Natural killer cell (primary cell): ENCODE measurements around the gene SDR42E2. TPM values are rescaled to one million over a fixed set of nuclear protein-coding genes. Genes with fewer than 3 reads are reported as not detected.
A peak's percentile ranks its signal among the peaks of the same experiment; 100 is the strongest.

ENCODE experiments used
- ATAC-seq, 3 donors: fragments of 150-1000 bp in 2 of 3; fragments of 200-7000 bp in 1 of 3; cut with Tn5 transposase; 1 replicate in 1 of 3; 2 replicates in 2 of 3; pipeline ENCODE4 v1.10.0; 2021; ENCODE audit warnings: mild to moderate bottlenecking in 2 of 3, moderate library complexity in 2 of 3
- DNase-seq, 2 donors: peaks; one replicate each; pipeline versions ENCODE4 v3.0.0 to v3.0.0-alpha.2; 2013 to 2021; ENCODE audit warnings: mixed read lengths in 1 of 2
- H3K27ac ChIP-seq: one replicate; pipeline ENCODE4 v1.5.1; 2013; ENCODE audit warnings: mild to moderate bottlenecking, low read length
- H3K27me3 ChIP-seq: one replicate; pipeline ENCODE4 v1.6.1; 2013; ENCODE audit warnings: low read length; ENCODE audit not compliant: control insufficient read depth, insufficient read depth
- H3K36me3 ChIP-seq: one replicate; pipeline ENCODE4 v1.6.1; 2013; ENCODE audit warnings: low read length; ENCODE audit not compliant: control insufficient read depth, insufficient read depth
- H3K4me1 ChIP-seq: one replicate; pipeline ENCODE4 v1.6.1; 2013; ENCODE audit warnings: low read length; ENCODE audit not compliant: control insufficient read depth, insufficient read depth
- H3K4me3 ChIP-seq: one replicate; pipeline ENCODE4 v1.5.1; 2013; ENCODE audit warnings: low read length
- H3K9me3 ChIP-seq: one replicate; pipeline ENCODE4 v1.6.1; 2013; ENCODE audit warnings: low read length; ENCODE audit not compliant: control insufficient read depth, insufficient read depth
- H3K27ac Mint-ChIP-seq, 2 donors: one replicate each; pipeline ENCODE4 v1.8.0; 2022; ENCODE audit warnings: mild to moderate bottlenecking in 2 of 2, mixed read lengths in 2 of 2, moderate library complexity in 1 of 2
- H3K27me3 Mint-ChIP-seq, 2 donors: one replicate each; pipeline ENCODE4 v1.8.0; 2022; ENCODE audit warnings: low read depth in 2 of 2, mixed read lengths in 2 of 2
- H3K36me3 Mint-ChIP-seq: one replicate; pipeline ENCODE4 v1.8.0; 2022; ENCODE audit warnings: mixed read lengths
- H3K4me1 Mint-ChIP-seq, 2 donors: one replicate each; pipeline ENCODE4 v1.8.0; 2022; ENCODE audit warnings: mixed read lengths in 2 of 2
- H3K4me3 Mint-ChIP-seq: one replicate; pipeline ENCODE4 v1.8.0; 2022; ENCODE audit warnings: mild to moderate bottlenecking, moderate library complexity, mixed read lengths
- H3K9me3 Mint-ChIP-seq, 2 donors: one replicate each; pipeline ENCODE4 v1.8.0; 2022; ENCODE audit warnings: mixed read lengths in 2 of 2
- WGBS: methylation state at CpG from one replicate; pipeline ENCODE4 v1.1.7; 2013; ENCODE audit warnings: missing lambda C conversion rate; ENCODE audit not compliant: insufficient coverage; 5-methylcytosine and 5-hydroxymethylcytosine counted together
- intact Hi-C: fragments of 100-400 bp; cut with micrococcal nuclease; formaldehyde crosslinking; loops from one replicate; pipeline ENCODE4 v1.14.2; 2022
- total RNA-seq, 4 donors: library from RNA; stranded (reverse); fragments of 120-200 nt in 1 of 4; gene quantifications; one replicate each; pipeline versions ENCODE4 v1.2.3 to v1.2.4, GENCODE V29; 2013 to 2022
- TF ChIP-seq, protein P1 (sequence below): fragments of 200-600 bp; IDR thresholded peaks from one replicate; pipeline ENCODE4 v1.8.0; 2022; ENCODE audit warnings: antibody characterized with exemption

The SDR42E2 gene
- total RNA-seq, 3 donors from 2014 or later (not counting 1 experiment from before 2014, with no cell fraction given), result 0.92 to 1.9 (median 0.93) TPM

DNA sequence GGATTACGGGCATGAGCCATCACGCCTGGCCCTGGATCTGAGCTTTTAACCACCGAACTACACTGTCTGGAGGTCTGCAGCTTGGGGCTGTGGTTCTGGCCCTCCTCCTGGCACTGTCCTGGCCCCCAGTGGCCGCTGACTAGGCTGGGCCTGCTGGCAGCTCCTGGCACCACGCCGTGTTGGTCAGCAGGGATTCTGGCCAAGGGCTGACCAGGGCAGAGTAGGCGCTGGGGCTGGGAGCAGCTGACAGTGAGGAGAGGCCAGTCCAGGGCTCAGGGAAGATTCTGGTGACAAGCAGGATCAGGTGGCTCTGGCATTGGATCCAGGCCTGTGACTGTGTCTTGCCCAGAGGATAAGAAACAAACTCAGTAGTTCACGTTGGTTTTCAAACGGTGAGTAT lies 58.4 kb downstream of the SDR42E2 start:
- Histone ChIP-seq H3K27me3 (no peaks in the 10 kb centered on the region), H3K9me3 (no peaks in the 10 kb centered on the region), H3K4me3 (no peak overlapping the region), H3K27ac (no peak overlapping the region), H3K36me3 (peaks cover 1% of the 10 kb centered on the region), H3K4me1 (no peaks in the 10 kb centered on the region)
- no peak overlapping the region for H3K4me3 Mint-ChIP-seq
- TF ChIP-seq, protein P1, sequence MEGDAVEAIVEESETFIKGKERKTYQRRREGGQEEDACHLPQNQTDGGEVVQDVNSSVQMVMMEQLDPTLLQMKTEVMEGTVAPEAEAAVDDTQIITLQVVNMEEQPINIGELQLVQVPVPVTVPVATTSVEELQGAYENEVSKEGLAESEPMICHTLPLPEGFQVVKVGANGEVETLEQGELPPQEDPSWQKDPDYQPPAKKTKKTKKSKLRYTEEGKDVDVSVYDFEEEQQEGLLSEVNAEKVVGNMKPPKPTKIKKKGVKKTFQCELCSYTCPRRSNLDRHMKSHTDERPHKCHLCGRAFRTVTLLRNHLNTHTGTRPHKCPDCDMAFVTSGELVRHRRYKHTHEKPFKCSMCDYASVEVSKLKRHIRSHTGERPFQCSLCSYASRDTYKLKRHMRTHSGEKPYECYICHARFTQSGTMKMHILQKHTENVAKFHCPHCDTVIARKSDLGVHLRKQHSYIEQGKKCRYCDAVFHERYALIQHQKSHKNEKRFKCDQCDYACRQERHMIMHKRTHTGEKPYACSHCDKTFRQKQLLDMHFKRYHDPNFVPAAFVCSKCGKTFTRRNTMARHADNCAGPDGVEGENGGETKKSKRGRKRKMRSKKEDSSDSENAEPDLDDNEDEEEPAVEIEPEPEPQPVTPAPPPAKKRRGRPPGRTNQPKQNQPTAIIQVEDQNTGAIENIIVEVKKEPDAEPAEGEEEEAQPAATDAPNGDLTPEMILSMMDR, result no peak
- H3K9me3 Mint-ChIP-seq, result no peaks in the 10 kb centered on the region
- peaks cover 6 to 9% of the 10 kb centered on the region in 2 donors for H3K4me1 Mint-ChIP-seq
- peak overlapping the region in 1 of 2 donors; percentile 40 for H3K27ac Mint-ChIP-seq
- no peaks in the 10 kb centered on the region for H3K27me3 Mint-ChIP-seq
- no peaks in the 10 kb centered on the region for H3K36me3 Mint-ChIP-seq
- intact Hi-C loops, result no loop called here
- DNase-seq (no peak), ATAC-seq (no peak)
- WGBS, result 90% methylated on average over 9 of the region's 9 CpGs

DNA sequence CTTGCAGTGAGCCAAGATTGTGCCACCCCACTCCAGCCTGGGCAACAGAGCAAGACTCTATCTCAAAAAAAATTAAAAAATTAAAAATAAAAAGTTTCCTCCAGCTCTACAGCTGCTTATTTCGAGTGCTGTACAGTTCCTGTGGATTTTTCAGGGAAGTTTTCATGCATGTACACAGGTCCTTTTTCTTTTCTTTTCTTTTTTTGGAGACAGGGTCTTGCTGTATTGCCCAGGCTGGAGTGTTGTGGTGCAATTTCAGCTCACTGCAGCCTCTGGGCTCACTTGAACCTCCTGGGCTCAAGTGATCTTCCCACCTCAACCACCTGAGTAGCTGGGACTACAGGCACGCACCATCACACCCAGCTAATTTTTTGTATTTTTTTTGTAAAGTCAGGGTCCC lies 59.7 kb downstream of the SDR42E2 start:
- no peak overlapping the region for H3K27ac ChIP-seq
- ATAC-seq (no peak), DNase-seq (no peak)
- no peaks in the 10 kb centered on the region for H3K9me3 ChIP-seq
- H3K36me3 ChIP-seq, result peaks cover 3% of the 10 kb centered on the region
- intact Hi-C loops, result no loop called here
- no peaks in the 10 kb centered on the region for H3K4me1 ChIP-seq
- 96% methylated on average over 2 of the region's 2 CpGs for WGBS
- Mint-ChIP-seq H3K27me3 (no peaks in the 10 kb centered on the region), H3K9me3 (no peaks in the 10 kb centered on the region), H3K36me3 (no peaks in the 10 kb centered on the region), H3K4me3 (no peak overlapping the region), H3K4me1 (peaks cover 0 to 5% of the 10 kb centered on the region in 2 donors), H3K27ac (no peak overlapping the region)
- no peak overlapping the region for H3K4me3 ChIP-seq
- TF ChIP-seq, protein P1, result no peak
- no peaks in the 10 kb centered on the region for H3K27me3 ChIP-seq

DNA sequence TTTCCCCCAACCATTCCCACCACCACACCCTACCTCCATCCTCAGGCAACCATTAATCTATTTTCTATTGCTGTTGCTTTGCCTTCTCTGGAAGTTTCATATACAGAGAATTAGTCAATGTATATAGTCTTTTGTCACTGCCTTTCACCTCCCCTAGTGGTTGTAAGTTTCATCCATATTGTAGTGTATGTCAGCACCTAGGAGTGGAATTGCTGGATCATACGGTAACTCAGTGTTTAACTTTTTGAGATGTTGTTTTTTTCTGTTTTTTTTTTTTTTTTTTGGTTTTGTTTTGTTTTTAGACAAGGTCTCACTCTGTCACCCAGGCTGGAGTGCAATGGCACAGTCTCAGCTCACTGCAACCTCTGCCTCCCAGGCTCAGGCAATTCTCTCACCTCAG lies 60.7 kb downstream of the SDR42E2 start:
- no peaks in the 10 kb centered on the region for H3K9me3 Mint-ChIP-seq
- no peak overlapping the region for H3K4me3 ChIP-seq
- no peaks in the 10 kb centered on the region for H3K27me3 ChIP-seq
- H3K4me1 Mint-ChIP-seq, result peaks cover 0 to 2% of the 10 kb centered on the region in 2 donors
- no peaks in the 10 kb centered on the region for H3K27me3 Mint-ChIP-seq
- ATAC-seq, result no peak
- H3K36me3 ChIP-seq, result peaks cover 3% of the 10 kb centered on the region
- intact Hi-C loops, result no loop called here
- no peak overlapping the region for H3K4me3 Mint-ChIP-seq
- H3K9me3 ChIP-seq, result no peaks in the 10 kb centered on the region
- WGBS, result 86% methylated on average over 1 of the region's 1 CpG
- no peak overlapping the region for H3K27ac ChIP-seq
- H3K4me1 ChIP-seq, result no peaks in the 10 kb centered on the region
- H3K27ac Mint-ChIP-seq, result no peak overlapping the region
- H3K36me3 Mint-ChIP-seq, result no peaks in the 10 kb centered on the region
- TF ChIP-seq, protein P1, result no peak
- no peak for DNase-seq

DNA sequence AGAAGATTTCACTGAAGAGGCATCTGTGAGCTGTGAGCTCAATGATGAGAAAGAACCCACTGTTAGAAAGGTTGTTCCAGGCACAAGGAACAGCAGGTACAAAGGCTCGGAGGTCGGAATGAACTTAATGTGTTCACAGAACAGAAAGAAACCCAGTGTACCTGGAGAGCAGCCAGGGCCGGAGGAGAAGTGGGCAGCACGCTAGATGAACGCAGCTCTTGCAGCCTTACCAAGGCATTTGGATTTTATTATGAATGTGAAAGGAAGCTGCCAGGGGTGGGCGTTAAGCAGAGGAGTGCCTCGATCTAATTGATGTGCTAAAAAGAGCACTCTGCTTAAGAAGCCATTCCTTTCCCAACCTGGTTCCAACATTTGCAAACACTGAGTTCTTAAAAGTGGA lies 62.8 kb downstream of the SDR42E2 start:
- H3K27me3 ChIP-seq, result no peaks in the 10 kb centered on the region
- Mint-ChIP-seq H3K4me1 (no peaks in the 10 kb centered on the region), H3K36me3 (no peaks in the 10 kb centered on the region), H3K9me3 (no peaks in the 10 kb centered on the region), H3K27me3 (no peaks in the 10 kb centered on the region), H3K27ac (no peak overlapping the region), H3K4me3 (no peak overlapping the region)
- H3K27ac ChIP-seq, result no peak overlapping the region
- no peak overlapping the region for H3K4me3 ChIP-seq
- H3K9me3 ChIP-seq, result no peaks in the 10 kb centered on the region
- TF ChIP-seq, protein P1, result no peak
- ATAC-seq (no peak), DNase-seq (no peak)
- H3K4me1 ChIP-seq, result no peaks in the 10 kb centered on the region
- 92% methylated on average over 7 of the region's 7 CpGs for WGBS
- peaks cover 8% of the 10 kb centered on the region for H3K36me3 ChIP-seq
- intact Hi-C loops, result no loop called here
